ENCODE data around the gene ADAMTS13. TPM values are rescaled to one million over a fixed set of nuclear protein-coding genes. Genes with fewer than 3 reads are reported as not detected.

ADAMTS13 gene
- total and polyA plus RNA-seq, 5 experiments from 2014 or later, result 0.10 to 4.0 (median 0.99) TPM

- POLR2A ChIA-PET, result no interaction called here
- peak in 2 of 10 donors; percentile 18 to 25 for DNase-seq
- peak; percentile 42 to 76 for ATAC-seq
- Mint-ChIP-seq H3K27ac (no peak overlapping the region), H3K9me3 (no peaks in the 10 kb centered on the region), H3K27me3 (peaks cover 5 to 32% (median 13%) of the 10 kb centered on the region in 5 donors), H3K36me3 (no peaks in the 10 kb centered on the region), H3K4me1 (peaks cover under 1 to 10% (median 8%) of the 10 kb centered on the region in 4 donors), H3K4me3 (peak overlapping the region in 6 of 10 donors; percentile 20 to 84 (median 54))
These were observed 7.5 kb downstream of the ADAMTS13 start for GRCh38 chr9:133429641-133430161.

GRCh38 chr9:133430244-133430643, 8.1 kb downstream of the ADAMTS13 start:
- POLR2A ChIA-PET, result no interaction called here
- ATAC-seq (no peak), DNase-seq (no peak)
- H3K27ac Mint-ChIP-seq, result peak overlapping the region in 1 of 10 donors; percentile 59
- no peaks in the 10 kb centered on the region for H3K36me3 Mint-ChIP-seq
- H3K4me3 Mint-ChIP-seq, result peak overlapping the region in 8 of 10 donors; percentile 5 to 80 (median 34)
- H3K4me1 Mint-ChIP-seq, result peaks cover 0 to 10% (median 8%) of the 10 kb centered on the region in 4 donors
- H3K27me3 Mint-ChIP-seq, result peaks cover 4 to 31% (median 15%) of the 10 kb centered on the region in 5 donors
- H3K9me3 Mint-ChIP-seq, result no peaks in the 10 kb centered on the region

GRCh38 chr9:133433351-133433843, 11.2 kb downstream of the ADAMTS13 start:
- no peaks in the 10 kb centered on the region for H3K36me3 Mint-ChIP-seq
- no peak overlapping the region for H3K4me3 Mint-ChIP-seq
- H3K27me3 Mint-ChIP-seq, result peaks cover 0 to 6% (median 4%) of the 10 kb centered on the region in 5 donors
- DNase-seq, result no peak
- no peaks in the 10 kb centered on the region for H3K9me3 Mint-ChIP-seq
- peaks cover 0 to 6% (median 4%) of the 10 kb centered on the region in 4 donors for H3K4me1 Mint-ChIP-seq
- POLR2A ChIA-PET, result interaction anchor here (0.7 kb wide), 1 partner anchor 26 kb away, joined by 3 read pairs; no protein-coding TSS in a partner anchor
- no peak for ATAC-seq
- H3K27ac Mint-ChIP-seq, result no peak overlapping the region

GRCh38 chr9:133436681-133437080, 14.5 kb downstream of the ADAMTS13 start:
- no peak overlapping the region for H3K27ac Mint-ChIP-seq
- no peak overlapping the region for H3K4me3 Mint-ChIP-seq
- H3K36me3 Mint-ChIP-seq, result no peaks in the 10 kb centered on the region
- no peaks in the 10 kb centered on the region for H3K9me3 Mint-ChIP-seq
- DNase-seq (no peak), ATAC-seq (no peak)
- peaks cover 0 to 8% (median under 1%) of the 10 kb centered on the region in 4 donors for H3K4me1 Mint-ChIP-seq
- POLR2A ChIA-PET, result no interaction called here
- H3K27me3 Mint-ChIP-seq, result peaks cover 0 to 3% (median 0%) of the 10 kb centered on the region in 5 donors

- H3K27me3 Mint-ChIP-seq, result peaks cover 0 to 3% (median 0%) of the 10 kb centered on the region in 5 donors
- H3K4me3 Mint-ChIP-seq, result no peak overlapping the region
- no peak for DNase-seq
- H3K4me1 Mint-ChIP-seq, result peaks cover 0 to 8% (median 1%) of the 10 kb centered on the region in 4 donors
- no peak for ATAC-seq
- no peaks in the 10 kb centered on the region for H3K36me3 Mint-ChIP-seq
- H3K9me3 Mint-ChIP-seq, result no peaks in the 10 kb centered on the region
- POLR2A ChIA-PET, result interaction anchor here (1.1 kb wide), 1 partner anchor 20 kb away, joined by 3 read pairs; the partner anchor contains the start of gene REXO4
- H3K27ac Mint-ChIP-seq, result no peak overlapping the region
These were observed 15.8 kb downstream of the ADAMTS13 start for GRCh38 chr9:133437753-133438531.

GRCh38 chr9:133439337-133439736, 17.2 kb downstream of the ADAMTS13 start:
- POLR2A ChIA-PET, result interaction anchor here (0.5 kb wide), 1 partner anchor 310 kb away, joined by 4 read pairs; no protein-coding TSS in a partner anchor
- H3K27me3 Mint-ChIP-seq, result peaks cover 0 to 3% (median 0%) of the 10 kb centered on the region in 5 donors
- H3K36me3 Mint-ChIP-seq, result no peaks in the 10 kb centered on the region
- ATAC-seq (no peak), DNase-seq (no peak)
- H3K4me3 Mint-ChIP-seq, result no peak overlapping the region
- H3K9me3 Mint-ChIP-seq, result no peaks in the 10 kb centered on the region
- peaks cover 0 to 8% (median 1%) of the 10 kb centered on the region in 4 donors for H3K4me1 Mint-ChIP-seq
- H3K27ac Mint-ChIP-seq, result peak overlapping the region in 2 of 10 donors; percentile 50 to 56

GRCh38 chr9:133440874-133441273, 18.7 kb downstream of the ADAMTS13 start:
- POLR2A ChIA-PET, result no interaction called here
- H3K27me3 Mint-ChIP-seq, result no peaks in the 10 kb centered on the region
- H3K9me3 Mint-ChIP-seq, result no peaks in the 10 kb centered on the region
- ATAC-seq, result peak; percentile 33 to 80
- H3K4me3 Mint-ChIP-seq, result no peak overlapping the region
- peaks cover 0 to 8% (median 1%) of the 10 kb centered on the region in 4 donors for H3K4me1 Mint-ChIP-seq
- peak overlapping the region in 2 of 10 donors; percentile 15 to 73 for H3K27ac Mint-ChIP-seq
- H3K36me3 Mint-ChIP-seq, result no peaks in the 10 kb centered on the region
- DNase-seq, result no peak

- DNase-seq (no peak), ATAC-seq (no peak)
- POLR2A ChIA-PET, result no interaction called here
- no peaks in the 10 kb centered on the region for H3K36me3 Mint-ChIP-seq
- peaks cover 0 to 8% (median 1%) of the 10 kb centered on the region in 4 donors for H3K4me1 Mint-ChIP-seq
- H3K9me3 Mint-ChIP-seq, result no peaks in the 10 kb centered on the region
- no peak overlapping the region for H3K4me3 Mint-ChIP-seq
- no peaks in the 10 kb centered on the region for H3K27me3 Mint-ChIP-seq
- peak overlapping the region in 4 of 10 donors; percentile 18 to 49 (median 36) for H3K27ac Mint-ChIP-seq
These were observed 19.4 kb downstream of the ADAMTS13 start for GRCh38 chr9:133441571-133441970.

GRCh38 chr9:133443248-133443647, 21.1 kb downstream of the ADAMTS13 start:
- Mint-ChIP-seq H3K4me3 (no peak overlapping the region), H3K36me3 (no peaks in the 10 kb centered on the region), H3K4me1 (peaks cover 0 to 8% (median 1%) of the 10 kb centered on the region in 4 donors), H3K27ac (no peak overlapping the region), H3K27me3 (no peaks in the 10 kb centered on the region), H3K9me3 (no peaks in the 10 kb centered on the region)
- ATAC-seq, result no peak
- POLR2A ChIA-PET, result no interaction called here
- DNase-seq, result no peak

- H3K4me1 Mint-ChIP-seq, result peaks cover 0 to 8% (median 1%) of the 10 kb centered on the region in 4 donors
- no peaks in the 10 kb centered on the region for H3K9me3 Mint-ChIP-seq
- no peaks in the 10 kb centered on the region for H3K27me3 Mint-ChIP-seq
- H3K4me3 Mint-ChIP-seq, result no peak overlapping the region
- H3K36me3 Mint-ChIP-seq, result no peaks in the 10 kb centered on the region
- no peak for ATAC-seq
- DNase-seq, result no peak
- POLR2A ChIA-PET, result no interaction called here
- no peak overlapping the region for H3K27ac Mint-ChIP-seq
These were observed 21.8 kb downstream of the ADAMTS13 start for GRCh38 chr9:133443982-133444381.

GRCh38 chr9:133445293-133445969, 23.3 kb downstream of the ADAMTS13 start:
- DNase-seq (no peak), ATAC-seq (no peak)
- no peaks in the 10 kb centered on the region for H3K9me3 Mint-ChIP-seq
- peaks cover 0 to 7% (median 1%) of the 10 kb centered on the region in 4 donors for H3K4me1 Mint-ChIP-seq
- POLR2A ChIA-PET, result no interaction called here
- H3K36me3 Mint-ChIP-seq, result no peaks in the 10 kb centered on the region
- no peak overlapping the region for H3K27ac Mint-ChIP-seq
- H3K4me3 Mint-ChIP-seq, result no peak overlapping the region
- peaks cover 0 to 2% (median 0%) of the 10 kb centered on the region in 5 donors for H3K27me3 Mint-ChIP-seq

GRCh38 chr9:133448487-133448972, 26.4 kb downstream of the ADAMTS13 start:
- POLR2A ChIA-PET, result no interaction called here
- Mint-ChIP-seq H3K27ac (no peak overlapping the region), H3K4me3 (no peak overlapping the region), H3K36me3 (no peaks in the 10 kb centered on the region), H3K9me3 (no peaks in the 10 kb centered on the region), H3K4me1 (peaks cover 0 to 4% (median 0%) of the 10 kb centered on the region in 4 donors), H3K27me3 (peaks cover 0 to 2% (median 0%) of the 10 kb centered on the region in 5 donors)
- no peak for ATAC-seq
- DNase-seq, result no peak

All from naive thymus-derived CD8-positive, alpha-beta T cell (primary cell).